H9 (cell line): ENCODE measurements around the gene DNAAF3. TPM values are rescaled to one million over a fixed set of nuclear protein-coding genes. Genes with fewer than 3 reads are reported as not detected.

ENCODE experiments used
- DNase-seq: peaks from one replicate; pipeline ENCODE4 v3.0.0-alpha.2; 2017
- H2AFZ ChIP-seq: one replicate; pipeline ENCODE4 v1.6.1; 2013; ENCODE audit warnings: mild to moderate bottlenecking, low read length, control low read depth, moderate library complexity
- H2AK5ac ChIP-seq: 2 replicates; pipeline ENCODE4 v1.6.1; 2013; ENCODE audit warnings: low read length, control low read depth, mixed read lengths; ENCODE audit not compliant: insufficient read length
- H2BK120ac ChIP-seq: one replicate; pipeline ENCODE4 v1.6.1; 2013; ENCODE audit warnings: low read depth, mild to moderate bottlenecking, low read length, control low read depth, inconsistent platforms; ENCODE audit not compliant: poor library complexity, severe bottlenecking
- H2BK12ac ChIP-seq: 2 replicates; pipeline ENCODE4 v1.6.1; 2013; ENCODE audit warnings: low read length, control low read depth, mixed read lengths, low read depth; ENCODE audit not compliant: insufficient read length
- H2BK15ac ChIP-seq: 2 replicates; pipeline ENCODE4 v1.6.1; 2013; ENCODE audit warnings: low read depth, low read length, control low read depth
- H2BK20ac ChIP-seq: one replicate; pipeline ENCODE4 v1.6.1; 2013; ENCODE audit warnings: low read depth, mild to moderate bottlenecking, low read length, control low read depth, inconsistent platforms; ENCODE audit not compliant: poor library complexity, severe bottlenecking
- H2BK5ac ChIP-seq: 2 replicates; pipeline ENCODE4 v1.6.1; 2013; ENCODE audit warnings: low read length, control low read depth, mixed read lengths; ENCODE audit not compliant: insufficient read length
- H3K14ac ChIP-seq: 2 replicates; pipeline ENCODE4 v1.6.1; 2013; ENCODE audit warnings: low read length, control low read depth; ENCODE audit not compliant: insufficient read depth
- H3K18ac ChIP-seq: 2 replicates; pipeline ENCODE4 v1.6.1; 2013; ENCODE audit warnings: low read depth, mild to moderate bottlenecking, mixed read lengths, low read length, control low read depth; ENCODE audit not compliant: insufficient read length
- H3K23ac ChIP-seq: 2 replicates; pipeline ENCODE4 v1.6.1; 2013; ENCODE audit warnings: low read length, control low read depth, mixed read lengths, low read depth; ENCODE audit not compliant: insufficient read length
- H3K23me2 ChIP-seq: 2 replicates; pipeline ENCODE4 v1.6.1; 2013; ENCODE audit warnings: low read depth, mild to moderate bottlenecking, mixed read lengths, low read length, control low read depth; ENCODE audit not compliant: insufficient read length, poor library complexity, severe bottlenecking
- H3K27ac ChIP-seq: 2 replicates; pipeline ENCODE4 v1.5.1; 2013; ENCODE audit warnings: low read length, control low read depth, mixed read lengths, low read depth; ENCODE audit not compliant: insufficient read length
- H3K27me3 ChIP-seq: 2 replicates; pipeline ENCODE4 v1.6.1; 2013; ENCODE audit warnings: low read length, control low read depth, inconsistent platforms; ENCODE audit not compliant: insufficient read depth
- H3K4ac ChIP-seq: 2 replicates; pipeline ENCODE4 v1.6.1; 2013; ENCODE audit warnings: low read depth, mild to moderate bottlenecking, control low read depth, inconsistent platforms, low read length, moderate library complexity
- H3K4me1 ChIP-seq: 2 replicates; pipeline ENCODE4 v1.6.1; 2013; ENCODE audit warnings: low read length, control low read depth, inconsistent platforms; ENCODE audit not compliant: insufficient read depth
- H3K4me2 ChIP-seq: 2 replicates; pipeline ENCODE4 v1.6.1; 2013; ENCODE audit warnings: low read length, control low read depth, mixed read lengths; ENCODE audit not compliant: insufficient read length, insufficient read depth
- H3K56ac ChIP-seq: 2 replicates; pipeline ENCODE4 v1.6.1; 2013; ENCODE audit warnings: low read depth, mild to moderate bottlenecking, mixed read lengths, low read length, control low read depth; ENCODE audit not compliant: insufficient read length
- H3K79me1 ChIP-seq: 2 replicates; pipeline ENCODE4 v1.6.1; 2013; ENCODE audit warnings: low read depth, mild to moderate bottlenecking, moderate library complexity, low read length, control low read depth, inconsistent platforms; ENCODE audit not compliant: insufficient read depth, poor library complexity, severe bottlenecking
- H3K79me2 ChIP-seq: 2 replicates; pipeline ENCODE4 v1.6.1; 2013; ENCODE audit warnings: low read length, control low read depth, inconsistent platforms; ENCODE audit not compliant: insufficient read depth
- H3K9ac ChIP-seq: 2 replicates; pipeline ENCODE4 v1.6.1; 2013; ENCODE audit warnings: low read length, control low read depth, mixed read lengths; ENCODE audit not compliant: insufficient read length; ENCODE audit errors: extremely low read depth
- H3K9me3 ChIP-seq: one replicate; pipeline ENCODE4 v1.6.1; 2013; ENCODE audit warnings: low read depth, low read length, inconsistent platforms; ENCODE audit not compliant: control insufficient read depth
- H3T11ph ChIP-seq: one replicate; pipeline ENCODE4 v1.6.1; 2013; ENCODE audit warnings: mild to moderate bottlenecking, low read length, control low read depth, inconsistent platforms
- H4K20me1 ChIP-seq: one replicate; pipeline ENCODE4 v1.6.1; 2013; ENCODE audit not compliant: control insufficient read depth, insufficient read length, insufficient read depth
- H4K5ac ChIP-seq: 2 replicates; pipeline ENCODE4 v1.6.1; 2013; ENCODE audit warnings: low read depth, mild to moderate bottlenecking, mixed read lengths, low read length, control low read depth; ENCODE audit not compliant: insufficient read length
- H4K8ac ChIP-seq: replicated peaks from 2 replicates; pipeline ENCODE4 v1.6.1; 2013; ENCODE audit warnings: low read length, control low read depth, mixed read lengths, low read depth; ENCODE audit not compliant: insufficient read length
- H4K91ac ChIP-seq: 2 replicates; pipeline ENCODE4 v1.6.1; 2013; ENCODE audit warnings: low read depth, mild to moderate bottlenecking, moderate library complexity, mixed read lengths, low read length, control low read depth; ENCODE audit not compliant: insufficient read length
- H3K27ac Mint-ChIP-seq, 3 experiments: 2 replicates in 2 of 3; 3 replicates in 1 of 3; pipeline ENCODE4 v1.8.0; 2020 to 2021; ENCODE audit warnings: mixed read lengths in 3 of 3, mild to moderate bottlenecking in 1 of 3, moderate library complexity in 1 of 3
- H3K27me3 Mint-ChIP-seq: 2 replicates; pipeline ENCODE4 v1.8.0; 2021; ENCODE audit warnings: low read depth, mild to moderate bottlenecking, moderate library complexity, mixed read lengths
- H3K36me3 Mint-ChIP-seq, 3 experiments: 2 replicates in 2 of 3; 3 replicates in 1 of 3; pipeline ENCODE4 v1.8.0; 2020 to 2021; ENCODE audit warnings: low read depth in 3 of 3, mixed read lengths in 3 of 3; ENCODE audit not compliant: insufficient read depth in 1 of 3
- H3K4me1 Mint-ChIP-seq, 2 experiments: 2 replicates each; pipeline ENCODE4 v1.8.0; 2020; ENCODE audit warnings: mixed read lengths in 2 of 2
- H3K4me3 Mint-ChIP-seq, 2 experiments: 2 replicates in 1 of 2; 3 replicates in 1 of 2; pipeline ENCODE4 v1.8.0; 2020 to 2021; ENCODE audit warnings: mild to moderate bottlenecking in 2 of 2, mixed read lengths in 2 of 2, moderate library complexity in 1 of 2
- H3K9me3 Mint-ChIP-seq, 2 experiments: 2 replicates in 1 of 2; 3 replicates in 1 of 2; pipeline ENCODE4 v1.8.0; 2020; ENCODE audit warnings: mild to moderate bottlenecking in 2 of 2, mixed read lengths in 2 of 2, moderate library complexity in 1 of 2
- CTCF ChIP-seq: fragments of 200-600 bp; sonication (generic); conservative IDR thresholded peaks from 3 replicates; pipeline ENCODE4 v1.8.0; 2021; ENCODE audit warnings: antibody characterized with exemption, mild to moderate bottlenecking
- WGBS: extraction: QIAGEN DNeasy Blood & Tissue Kit; methylation state at CpG from one replicate; pipeline ENCODE4 v1.1.7; 2013; ENCODE audit warnings: missing lambda C conversion rate, low lambda C conversion rate, mixed read lengths; ENCODE audit not compliant: insufficient read length; ENCODE audit errors: extremely low coverage; 5-methylcytosine and 5-hydroxymethylcytosine counted together
- total RNA-seq: library from RNA; stranded (reverse); gene quantifications from 2 replicates; pipeline ENCODE4 v1.2.1, GENCODE V29; 2021

The DNAAF3 gene
- total RNA-seq, 1 experiment from 2014 or later, result 4.6 TPM

GRCh38 chr19:55199620-55200204, 33.3 kb upstream of the DNAAF3 start:
- Mint-ChIP-seq H3K4me1 (peaks cover 0 to 2% of the 10 kb centered on the region in 2 experiments; a peak in 1 of 4 replicates), H3K9me3 (no peaks in the 10 kb centered on the region; a peak in 2 of 5 replicates), H3K4me3 (no peak overlapping the region; a peak in 1 of 5 replicates), H3K36me3 (no peaks in the 10 kb centered on the region), H3K27me3 (peaks cover 32% of the 10 kb centered on the region), H3K27ac (no peak overlapping the region)
- Histone ChIP-seq H2BK12ac (no peak overlapping the region), H4K20me1 (no peaks in the 10 kb centered on the region), H2AFZ (no peak overlapping the region), H2BK15ac (no peak overlapping the region), H3K27me3 (no peaks in the 10 kb centered on the region), H4K91ac (no peak overlapping the region), H3K23ac (no peak overlapping the region), H3K9ac (no peak overlapping the region), H3K4me1 (no peaks in the 10 kb centered on the region), H3K9me3 (no peaks in the 10 kb centered on the region), H3K79me2 (no peaks in the 10 kb centered on the region), H3T11ph (no peak overlapping the region), H4K5ac (no peak overlapping the region), H2BK5ac (no peak overlapping the region), H3K27ac (no peak overlapping the region), H4K8ac (no peak overlapping the region), H3K79me1 (no peaks in the 10 kb centered on the region), H3K23me2 (no peaks in the 10 kb centered on the region), H3K4ac (no peak overlapping the region), H3K14ac (no peak overlapping the region), H2AK5ac (no peak overlapping the region), H3K56ac (no peak overlapping the region), H3K18ac (no peak overlapping the region), H2BK20ac (no peak overlapping the region), H2BK120ac (no peak overlapping the region), H3K4me2 (no peak overlapping the region)
- 100% methylated on average over 1 of the region's 5 CpGs for WGBS
- TF ChIP-seq CTCF, result no peak
- no peak for DNase-seq
